ENCODE data around the gene LGALS8.

LGALS8 gene

DNA sequence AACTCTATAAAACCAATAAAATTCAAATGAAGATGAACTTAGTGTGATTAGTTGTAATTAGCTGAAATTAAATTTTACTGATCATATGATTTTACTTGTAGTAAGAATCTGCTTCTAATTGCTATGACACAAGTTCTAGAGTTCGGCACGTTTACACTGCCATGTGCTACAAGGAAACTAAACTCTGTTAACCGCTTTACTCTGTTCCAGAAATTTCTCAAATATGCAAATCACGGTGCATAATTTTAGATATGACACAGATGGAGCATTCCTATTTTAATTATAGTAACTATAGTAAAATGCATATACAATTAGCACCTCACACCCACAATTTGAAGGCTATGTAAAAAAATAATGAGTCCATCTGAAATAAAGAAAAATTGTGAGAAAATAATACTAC is 65.7 kb downstream of the LGALS8 start:
- DNase-seq (ENCODE audit: low read depth in 2 of 2): no peak

DNA sequence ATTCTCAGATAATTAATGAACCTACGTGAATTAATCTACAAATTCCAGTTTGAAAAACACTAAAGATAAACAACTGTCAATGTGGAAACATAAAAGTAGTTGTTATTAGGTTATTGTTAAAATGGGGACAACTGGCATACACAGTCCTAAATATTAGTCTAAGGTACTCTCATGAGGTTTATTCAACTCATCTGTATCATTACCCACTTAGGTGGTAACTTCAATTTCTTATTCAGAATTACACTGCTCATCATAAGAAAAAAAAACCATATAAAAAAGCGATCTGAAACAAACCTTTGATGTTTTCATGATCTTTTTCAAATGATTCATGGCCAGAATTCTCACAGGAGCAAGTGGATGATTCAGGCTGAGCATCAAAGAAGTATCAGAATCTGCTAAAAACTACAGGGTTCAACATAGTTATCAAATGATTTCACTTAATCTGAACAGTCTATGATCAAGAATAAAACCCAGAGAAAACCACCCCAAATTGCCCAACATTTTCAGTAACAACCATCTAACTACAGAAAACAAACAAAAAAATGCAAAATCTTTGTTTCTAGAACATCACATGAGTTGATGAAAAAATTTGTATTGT is 66.9 kb downstream of the LGALS8 start:
- no peak for DNase-seq (ENCODE audit: low read depth in 2 of 2)

DNA sequence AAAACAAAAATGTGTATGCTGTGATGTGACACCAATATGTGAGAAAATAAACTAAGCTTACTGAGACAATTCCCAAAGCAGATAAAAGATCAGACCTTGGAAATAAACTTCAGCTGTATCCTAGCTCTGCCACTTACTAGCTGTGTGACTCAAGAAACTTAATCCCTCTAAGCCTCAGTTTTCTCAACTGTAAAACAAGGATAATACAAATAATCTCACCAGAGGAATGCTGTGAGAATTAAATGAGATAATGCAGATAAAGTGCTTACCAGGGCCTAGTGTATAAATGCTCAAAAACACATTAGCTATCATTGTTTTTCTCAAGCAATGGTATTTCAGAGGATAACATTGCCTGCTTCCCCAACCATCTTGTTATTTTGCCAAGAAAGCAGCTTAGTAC is 78.4 kb downstream of the LGALS8 start:
- DNase-seq (ENCODE audit: low read depth in 2 of 2): no peak
